Activated B cell treated with CpG ODN at 0.5 μM for 24 hours (primary cell): Measurements from ENCODE around the gene NINJ2. TPM values are rescaled to one million over a fixed set of nuclear protein-coding genes. Genes with fewer than 3 reads are reported as not detected.

Source experiments
- ATAC-seq: fragments of 200-7000 bp; cut with Tn5 transposase; one replicate; pipeline ENCODE4 v1.10.0; 2021; ENCODE audit warnings: low read depth, mild to moderate bottlenecking, moderate library complexity
- CTCF ChIA-PET: fragments of 350-600 bp; sonication (Branson Sonifier 250); formaldehyde crosslinking; loops from one replicate; lab custom pipeline; 2021; ENCODE audit warnings: antibody characterized with exemption; lab: Charles Lee
- POLR2A ChIA-PET: fragments of 350-600 bp; sonication (Branson Sonifier 250); formaldehyde crosslinking; loops from one replicate; lab custom pipeline; 2021; ENCODE audit warnings: antibody characterized with exemption; lab: Charles Lee
- DNase-seq: peaks from one replicate; pipeline ENCODE4 v3.0.0; 2022
- H3K27ac Mint-ChIP-seq: one replicate; pipeline ENCODE4 v1.8.0; 2020; ENCODE audit warnings: mixed read lengths
- H3K27me3 Mint-ChIP-seq: one replicate; pipeline ENCODE4 v1.8.0; 2021; ENCODE audit warnings: mixed read lengths
- H3K36me3 Mint-ChIP-seq: one replicate; pipeline ENCODE4 v1.8.0; 2021; ENCODE audit warnings: low read depth, mixed read lengths
- H3K4me1 Mint-ChIP-seq: one replicate; pipeline ENCODE4 v1.8.0; 2021; ENCODE audit warnings: mixed read lengths
- H3K4me3 Mint-ChIP-seq: one replicate; pipeline ENCODE4 v1.8.0; 2020; ENCODE audit warnings: mild to moderate bottlenecking, mixed read lengths
- H3K9me3 Mint-ChIP-seq: one replicate; pipeline ENCODE4 v1.8.0; 2020; ENCODE audit warnings: mixed read lengths
- CTCF ChIP-seq: fragments of 200-600 bp; IDR thresholded peaks from one replicate; pipeline ENCODE4 v1.8.0; 2022; ENCODE audit warnings: antibody characterized with exemption, mild to moderate bottlenecking
- intact Hi-C: fragments of 100-400 bp; cut with micrococcal nuclease; formaldehyde crosslinking; loops from one replicate; pipeline ENCODE4 v1.15.1; 2024
- total RNA-seq: library from RNA; stranded (reverse); gene quantifications from 2 replicates; pipeline ENCODE4 v1.2.3, GENCODE V29; 2022

The NINJ2 gene
- total RNA-seq, 1 donor from 2014 or later: 3.6 TPM

- Mint-ChIP-seq H3K9me3 (no peaks in the 10 kb centered on the region), H3K27ac (no peak overlapping the region), H3K27me3 (peaks cover 51% of the 10 kb centered on the region), H3K4me1 (peaks cover 10% of the 10 kb centered on the region), H3K36me3 (no peaks in the 10 kb centered on the region), H3K4me3 (no peak overlapping the region)
- ATAC-seq: no peak
- intact Hi-C loops: no loop called here
- ChIA-PET CTCF (no interaction called here), POLR2A (no interaction called here)
- TF ChIP-seq CTCF: no peak
- no peak for DNase-seq
Measured at GRCh38 chr12:549476-550082, 113.7 kb downstream of the NINJ2 start.

GRCh38 chr12:547883-548470 is 115.3 kb downstream of the NINJ2 start:
- intact Hi-C loops: loop anchor here (1.0 kb wide), 1 partner anchor 106 kb away; no protein-coding TSS in a partner anchor
- ChIA-PET POLR2A (no interaction called here), CTCF (interaction anchor here (1.0 to 1.9 kb wide), 2 partner anchors 19 to 106 kb away, joined by 3 to 10 read pairs; no protein-coding TSS in a partner anchor)
- Mint-ChIP-seq H3K4me1 (peaks cover 7% of the 10 kb centered on the region), H3K4me3 (no peak overlapping the region), H3K9me3 (no peaks in the 10 kb centered on the region), H3K27me3 (peaks cover 49% of the 10 kb centered on the region), H3K36me3 (no peaks in the 10 kb centered on the region), H3K27ac (no peak overlapping the region)
- ATAC-seq (no peak), DNase-seq (no peak)
- TF ChIP-seq CTCF: no peak

GRCh38 chr12:546920-547845 is 116.1 kb downstream of the NINJ2 start:
- ATAC-seq: peak; percentile 75
- CTCF ChIA-PET: interaction anchor here (1.0 to 1.9 kb wide), 2 partner anchors 19 to 105 kb away, joined by 3 to 10 read pairs; no protein-coding TSS in a partner anchor
- H3K4me3 Mint-ChIP-seq: no peak overlapping the region
- H3K36me3 Mint-ChIP-seq: no peaks in the 10 kb centered on the region
- intact Hi-C loops: loop anchor here (1.0 kb wide), 1 partner anchor 105 kb away; no protein-coding TSS in a partner anchor
- H3K27ac Mint-ChIP-seq: no peak overlapping the region
- H3K27me3 Mint-ChIP-seq: peaks cover 43% of the 10 kb centered on the region
- H3K9me3 Mint-ChIP-seq: no peaks in the 10 kb centered on the region
- peak; percentile 91 for TF ChIP-seq CTCF
- DNase-seq: peak; percentile 57
- POLR2A ChIA-PET: no interaction called here
- H3K4me1 Mint-ChIP-seq: peaks cover 7% of the 10 kb centered on the region

- no peak for ATAC-seq
- Mint-ChIP-seq H3K4me3 (no peak overlapping the region), H3K9me3 (no peaks in the 10 kb centered on the region), H3K4me1 (peaks cover 7% of the 10 kb centered on the region), H3K36me3 (no peaks in the 10 kb centered on the region), H3K27ac (no peak overlapping the region), H3K27me3 (peaks cover 40% of the 10 kb centered on the region)
- ChIA-PET CTCF (interaction anchor here (1.9 kb wide), 1 partner anchor 104 kb away, joined by 10 read pairs; no protein-coding TSS in a partner anchor), POLR2A (no interaction called here)
- DNase-seq: no peak
- intact Hi-C loops: no loop called here
- no peak for TF ChIP-seq CTCF
Measured at GRCh38 chr12:546265-546919, 116.9 kb downstream of the NINJ2 start.
